ENCODE data around the gene IKBIP.

IKBIP gene

DNA sequence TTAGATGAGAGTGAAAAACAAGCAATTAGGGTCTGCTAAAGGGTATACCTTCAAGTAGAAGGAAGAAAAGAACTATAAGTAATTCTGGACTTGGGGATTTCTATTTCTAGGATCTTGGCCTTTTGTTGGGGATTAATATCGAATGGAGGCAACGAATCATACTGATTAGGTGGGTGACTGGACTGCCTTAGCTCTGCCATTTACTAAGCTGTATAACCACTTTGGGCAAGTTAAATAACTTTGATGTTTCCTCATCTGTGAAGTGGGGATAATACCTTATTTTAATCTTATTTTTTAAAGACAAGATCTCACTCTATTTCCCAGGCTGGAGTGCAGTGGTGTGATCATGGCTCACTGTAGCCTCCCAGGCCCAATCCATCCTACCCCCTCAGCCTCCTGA, 6.6 kb downstream of the IKBIP start:
- TF ChIP-seq, protein P1, sequence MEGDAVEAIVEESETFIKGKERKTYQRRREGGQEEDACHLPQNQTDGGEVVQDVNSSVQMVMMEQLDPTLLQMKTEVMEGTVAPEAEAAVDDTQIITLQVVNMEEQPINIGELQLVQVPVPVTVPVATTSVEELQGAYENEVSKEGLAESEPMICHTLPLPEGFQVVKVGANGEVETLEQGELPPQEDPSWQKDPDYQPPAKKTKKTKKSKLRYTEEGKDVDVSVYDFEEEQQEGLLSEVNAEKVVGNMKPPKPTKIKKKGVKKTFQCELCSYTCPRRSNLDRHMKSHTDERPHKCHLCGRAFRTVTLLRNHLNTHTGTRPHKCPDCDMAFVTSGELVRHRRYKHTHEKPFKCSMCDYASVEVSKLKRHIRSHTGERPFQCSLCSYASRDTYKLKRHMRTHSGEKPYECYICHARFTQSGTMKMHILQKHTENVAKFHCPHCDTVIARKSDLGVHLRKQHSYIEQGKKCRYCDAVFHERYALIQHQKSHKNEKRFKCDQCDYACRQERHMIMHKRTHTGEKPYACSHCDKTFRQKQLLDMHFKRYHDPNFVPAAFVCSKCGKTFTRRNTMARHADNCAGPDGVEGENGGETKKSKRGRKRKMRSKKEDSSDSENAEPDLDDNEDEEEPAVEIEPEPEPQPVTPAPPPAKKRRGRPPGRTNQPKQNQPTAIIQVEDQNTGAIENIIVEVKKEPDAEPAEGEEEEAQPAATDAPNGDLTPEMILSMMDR (IDR thresholded peaks at IDR 0.05; ENCODE audit: extremely low read depth, insufficient read depth, missing control alignments), result no peak
- DNase-seq (ENCODE audit: low spot score), result no peak
- in situ Hi-C loops (cut with MboI; ENCODE audit: low pct_unique_long_range_greater_than_20kb, low sequenced_read_pairs, unreplicated experiment), result no loop called here

DNA sequence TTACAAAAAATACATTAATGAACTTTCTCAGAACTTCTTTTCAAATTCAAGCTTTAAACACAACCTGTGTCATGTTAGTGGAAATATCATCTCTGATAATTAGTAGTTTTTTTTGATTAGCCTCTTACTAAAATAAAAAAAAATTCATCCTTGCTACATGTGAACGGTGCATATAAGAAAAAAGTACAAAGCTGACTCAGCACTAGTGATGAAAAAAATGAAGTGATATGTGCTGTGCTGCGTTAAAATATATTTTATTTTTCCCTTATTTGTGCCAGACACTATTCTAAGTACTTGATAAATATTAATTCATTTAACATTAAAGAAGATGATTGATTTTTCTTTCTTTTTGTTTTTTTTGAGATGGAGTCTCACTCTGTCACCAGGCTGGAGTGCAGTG, 7.5 kb downstream of the IKBIP start:
- no peak for DNase-seq (ENCODE audit: low spot score)
- in situ Hi-C loops (cut with MboI; ENCODE audit: low pct_unique_long_range_greater_than_20kb, low sequenced_read_pairs, unreplicated experiment), result no loop called here
- TF ChIP-seq, protein P1 (IDR thresholded peaks at IDR 0.05; ENCODE audit: extremely low read depth, insufficient read depth, missing control alignments), result no peak

DNA sequence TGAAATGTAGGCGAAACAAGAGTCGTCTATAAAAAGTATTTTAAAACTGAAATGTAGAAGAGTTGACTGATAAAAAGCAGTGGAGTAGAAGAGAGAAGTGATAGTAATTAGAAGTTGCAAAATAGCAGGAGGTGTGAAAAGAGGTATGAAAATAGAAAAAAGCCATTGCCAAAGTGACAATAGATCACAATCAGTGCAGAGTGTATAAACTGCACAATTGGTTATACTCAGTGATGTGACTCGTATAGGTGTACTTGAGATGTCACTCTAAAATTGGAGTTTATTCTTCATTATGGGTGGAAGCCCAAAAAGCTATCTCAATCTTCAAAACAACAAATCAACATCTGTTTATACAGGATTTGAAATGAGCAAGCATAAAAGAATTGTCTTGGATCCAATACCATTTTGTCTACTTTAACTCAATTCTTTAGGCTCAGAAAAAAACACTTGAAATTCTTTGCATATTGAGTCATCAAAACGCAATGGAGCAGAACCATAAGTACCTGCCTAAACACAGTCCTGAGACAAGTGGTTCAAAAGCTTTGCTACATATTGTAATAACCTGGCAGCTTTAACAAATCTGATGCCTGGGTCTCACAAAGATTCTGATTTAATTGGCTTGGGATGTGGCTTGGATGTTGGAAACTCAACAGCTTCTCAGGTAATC, 8.8 kb downstream of the IKBIP start:
- DNase-seq (ENCODE audit: low spot score), result peak; percentile 50
- in situ Hi-C loops (cut with MboI; ENCODE audit: low pct_unique_long_range_greater_than_20kb, low sequenced_read_pairs, unreplicated experiment), result no loop called here
- TF ChIP-seq, protein P1 (IDR thresholded peaks at IDR 0.05; ENCODE audit: extremely low read depth, insufficient read depth, missing control alignments), result no peak

DNA sequence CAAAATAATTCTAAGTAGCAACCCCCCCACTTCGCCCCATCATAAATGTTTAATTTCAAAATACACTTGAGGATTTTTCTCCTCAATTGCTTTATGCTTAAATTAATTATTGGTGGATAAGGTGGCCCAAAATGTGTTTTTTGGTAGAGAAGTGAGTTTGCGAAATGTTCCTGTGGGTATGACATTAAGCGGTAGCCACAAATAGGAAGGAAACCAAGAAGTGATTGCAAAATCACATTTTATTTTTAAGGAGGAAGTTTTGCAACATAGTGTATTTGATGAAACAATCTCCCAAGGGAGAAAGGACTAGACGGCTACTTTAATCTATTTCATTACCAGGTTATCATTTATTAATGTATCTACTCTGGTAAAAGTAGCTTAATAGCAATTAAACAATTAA, 25.6 kb downstream of the IKBIP start:
- in situ Hi-C loops (cut with MboI; ENCODE audit: low pct_unique_long_range_greater_than_20kb, low sequenced_read_pairs, unreplicated experiment), result no loop called here
- TF ChIP-seq, protein P1 (IDR thresholded peaks at IDR 0.05; ENCODE audit: extremely low read depth, insufficient read depth, missing control alignments), result no peak
- DNase-seq (ENCODE audit: low spot score), result no peak

DNA sequence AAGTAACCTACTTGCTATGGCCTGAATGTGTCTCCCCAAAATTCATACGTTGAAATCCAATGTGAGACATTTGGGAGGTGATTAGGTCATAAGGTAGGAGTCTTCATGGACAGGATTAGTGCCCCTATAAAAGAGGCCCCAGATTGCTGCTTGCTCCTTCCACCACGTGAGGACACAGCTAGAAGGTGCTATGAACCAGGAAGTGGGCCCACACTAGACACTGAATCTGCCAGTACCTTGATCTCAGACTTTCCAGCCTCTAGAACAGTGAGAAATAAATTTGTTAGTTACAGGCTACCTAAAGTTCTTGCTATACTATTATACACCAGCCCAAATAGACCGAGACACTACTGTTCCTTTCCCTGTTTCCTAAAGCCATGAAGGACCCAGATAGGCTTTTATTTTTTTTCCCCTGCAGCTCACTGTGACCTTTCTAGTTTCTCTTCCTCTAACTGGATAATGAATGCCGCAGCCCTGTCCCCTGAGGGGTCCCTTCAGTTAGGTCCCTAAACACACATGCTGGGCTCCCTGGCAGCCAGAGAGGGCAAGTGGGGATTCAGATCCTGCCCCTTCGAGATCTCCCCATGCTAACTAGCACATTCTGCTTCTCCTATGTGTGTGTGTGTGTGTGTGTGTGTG, 31.8 kb downstream of the IKBIP start:
- TF ChIP-seq, protein P1 (IDR thresholded peaks at IDR 0.05; ENCODE audit: extremely low read depth, insufficient read depth, missing control alignments), result no peak
- in situ Hi-C loops (cut with MboI; ENCODE audit: low pct_unique_long_range_greater_than_20kb, low sequenced_read_pairs, unreplicated experiment), result no loop called here
- DNase-seq (ENCODE audit: low spot score), result no peak

DNA sequence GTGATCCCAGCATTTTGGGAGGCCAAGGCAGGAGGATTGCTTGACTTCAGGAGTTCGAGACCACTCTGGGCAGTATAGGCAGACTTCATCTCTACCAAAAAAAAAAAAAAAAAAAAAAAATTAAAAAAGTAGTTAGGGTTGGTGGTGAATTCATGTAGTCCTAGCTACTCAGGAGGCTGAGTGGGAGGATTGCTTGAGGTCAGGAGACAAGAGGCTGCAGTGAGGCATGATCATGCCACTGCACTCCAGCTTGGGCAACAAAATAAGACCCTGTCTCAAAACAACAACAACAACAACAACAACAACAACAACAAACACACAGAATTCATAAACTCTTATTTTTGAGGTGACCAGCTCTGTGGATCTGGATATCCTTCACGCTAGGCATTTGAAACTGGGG, 34.0 kb downstream of the IKBIP start:
- TF ChIP-seq, protein P1 (IDR thresholded peaks at IDR 0.05; ENCODE audit: extremely low read depth, insufficient read depth, missing control alignments), result no peak
- in situ Hi-C loops (cut with MboI; ENCODE audit: low pct_unique_long_range_greater_than_20kb, low sequenced_read_pairs, unreplicated experiment), result no loop called here
- DNase-seq (ENCODE audit: low spot score), result no peak

Data from GM13977 (cell line).